OCI-LY7 (cell line): Measurements from ENCODE around the gene RAB6A.

Experiments used
- EZH2phosphoT487 ChIP-seq: fragments of 200-600 bp; sonication (generic); IDR thresholded peaks from 2 replicates; pipeline ENCODE4 v1.6.1; 2018; ENCODE audit warnings: low read depth, borderline replicate concordance, mild to moderate bottlenecking, mixed run types, antibody characterized with exemption, low read length, moderate library complexity, mixed read lengths
- TF ChIP-seq, protein P1 (sequence below): fragments of 200-600 bp; sonication (generic); conservative IDR thresholded peaks from 2 replicates; pipeline ENCODE4 v1.5.1; 2014; ENCODE audit warnings: mild to moderate bottlenecking, antibody characterized with exemption, low read length, moderate library complexity, mixed read lengths

DNA sequence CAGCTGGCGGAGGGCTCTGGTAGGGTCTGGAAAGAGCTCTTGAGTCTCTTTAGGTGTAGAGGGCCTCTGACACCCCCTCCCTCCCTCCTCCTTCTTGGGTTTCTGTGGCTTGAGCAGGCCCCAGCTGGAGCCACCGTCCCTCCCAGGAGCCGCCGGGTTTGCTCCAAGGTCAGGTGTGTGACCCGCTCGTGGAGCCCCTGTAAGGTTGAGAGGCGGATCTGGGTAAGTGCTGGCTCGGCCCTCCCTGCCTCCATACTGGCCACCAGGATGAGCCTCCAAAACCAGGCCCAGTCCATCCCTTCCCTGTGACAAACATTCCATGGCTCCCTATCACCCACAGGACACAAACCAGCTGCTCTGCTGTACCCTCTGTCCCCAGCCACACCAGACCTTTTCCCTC, 105.2 kb downstream of the RAB6A start:
- TF ChIP-seq, protein P1, sequence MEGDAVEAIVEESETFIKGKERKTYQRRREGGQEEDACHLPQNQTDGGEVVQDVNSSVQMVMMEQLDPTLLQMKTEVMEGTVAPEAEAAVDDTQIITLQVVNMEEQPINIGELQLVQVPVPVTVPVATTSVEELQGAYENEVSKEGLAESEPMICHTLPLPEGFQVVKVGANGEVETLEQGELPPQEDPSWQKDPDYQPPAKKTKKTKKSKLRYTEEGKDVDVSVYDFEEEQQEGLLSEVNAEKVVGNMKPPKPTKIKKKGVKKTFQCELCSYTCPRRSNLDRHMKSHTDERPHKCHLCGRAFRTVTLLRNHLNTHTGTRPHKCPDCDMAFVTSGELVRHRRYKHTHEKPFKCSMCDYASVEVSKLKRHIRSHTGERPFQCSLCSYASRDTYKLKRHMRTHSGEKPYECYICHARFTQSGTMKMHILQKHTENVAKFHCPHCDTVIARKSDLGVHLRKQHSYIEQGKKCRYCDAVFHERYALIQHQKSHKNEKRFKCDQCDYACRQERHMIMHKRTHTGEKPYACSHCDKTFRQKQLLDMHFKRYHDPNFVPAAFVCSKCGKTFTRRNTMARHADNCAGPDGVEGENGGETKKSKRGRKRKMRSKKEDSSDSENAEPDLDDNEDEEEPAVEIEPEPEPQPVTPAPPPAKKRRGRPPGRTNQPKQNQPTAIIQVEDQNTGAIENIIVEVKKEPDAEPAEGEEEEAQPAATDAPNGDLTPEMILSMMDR, result no peak
- no peak for TF ChIP-seq EZH2phosphoT487
